Measurements from ENCODE around the gene PLXNC1.

The PLXNC1 gene

GRCh38 chr12:94121886-94122285 is 26.5 kb upstream of the PLXNC1 start:
- TF ChIP-seq GATA3 (IDR thresholded peaks at IDR 0.05; ENCODE audit: low read depth, low read length): no peak
- TF ChIP-seq GATA2 (IDR thresholded peaks at IDR 0.05; ENCODE audit: low read depth, low read length): no peak

- TF ChIP-seq GATA3 (IDR thresholded peaks at IDR 0.05; ENCODE audit: low read depth, low read length): no peak
- TF ChIP-seq GATA2 (IDR thresholded peaks at IDR 0.05; ENCODE audit: low read depth, low read length): no peak
Measured at GRCh38 chr12:94122591-94122990, 25.8 kb upstream of the PLXNC1 start.

DNA sequence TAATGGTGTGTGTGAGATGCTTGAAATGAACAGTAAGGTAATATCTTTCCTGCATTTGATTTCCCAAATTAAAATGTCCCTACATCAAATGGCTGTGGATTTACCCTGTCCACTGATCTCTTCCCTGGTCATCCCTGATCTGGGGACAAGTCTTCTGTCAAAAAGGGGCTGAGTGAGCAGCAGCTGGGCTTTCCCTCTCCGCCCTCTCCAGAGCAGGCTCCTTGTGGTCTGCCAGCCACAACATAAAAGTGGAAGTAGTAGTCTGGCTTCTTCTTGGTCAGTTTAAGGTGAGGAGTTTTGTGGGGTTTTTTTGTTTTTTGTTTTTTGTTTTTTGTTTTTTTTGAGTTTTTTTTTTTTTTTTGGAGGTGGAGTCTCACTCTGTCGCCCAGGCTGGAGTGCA is 25.2 kb upstream of the PLXNC1 start:
- TF ChIP-seq GATA3 (IDR thresholded peaks at IDR 0.05; ENCODE audit: low read depth, low read length): no peak
- TF ChIP-seq GATA2 (IDR thresholded peaks at IDR 0.05; ENCODE audit: low read depth, low read length): no peak

DNA sequence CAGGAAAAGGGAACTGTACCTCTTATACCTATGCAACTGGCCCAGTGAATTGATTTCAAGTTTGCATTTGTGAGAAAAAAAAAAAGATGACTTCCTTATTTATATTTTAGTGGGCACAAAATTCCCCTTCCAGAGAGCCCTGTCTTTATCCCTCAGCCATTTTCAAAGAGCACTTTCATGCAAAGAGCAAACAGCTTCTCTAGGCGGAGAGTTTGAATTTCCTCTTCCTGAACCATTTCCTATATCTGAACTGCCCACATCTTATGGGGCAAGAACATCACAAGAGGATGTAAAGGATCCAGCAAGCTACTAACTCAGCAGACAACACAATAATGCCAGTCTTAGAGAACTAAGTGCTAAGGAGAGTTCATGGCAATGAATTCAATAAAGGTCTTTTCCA is 22.3 kb upstream of the PLXNC1 start:
- TF ChIP-seq GATA3 (IDR thresholded peaks at IDR 0.05; ENCODE audit: low read depth, low read length): no peak
- TF ChIP-seq GATA2 (IDR thresholded peaks at IDR 0.05; ENCODE audit: low read depth, low read length): no peak

- no peak for TF ChIP-seq GATA2 (IDR thresholded peaks at IDR 0.05; ENCODE audit: low read depth, low read length)
- no peak for TF ChIP-seq GATA3 (IDR thresholded peaks at IDR 0.05; ENCODE audit: low read depth, low read length)
Measured at GRCh38 chr12:94127239-94128131, 20.9 kb upstream of the PLXNC1 start.

GRCh38 chr12:94128280-94128679 is 20.1 kb upstream of the PLXNC1 start:
- TF ChIP-seq GATA3 (IDR thresholded peaks at IDR 0.05; ENCODE audit: low read depth, low read length) (no peak), GATA2 (IDR thresholded peaks at IDR 0.05; ENCODE audit: low read depth, low read length) (no peak)

DNA sequence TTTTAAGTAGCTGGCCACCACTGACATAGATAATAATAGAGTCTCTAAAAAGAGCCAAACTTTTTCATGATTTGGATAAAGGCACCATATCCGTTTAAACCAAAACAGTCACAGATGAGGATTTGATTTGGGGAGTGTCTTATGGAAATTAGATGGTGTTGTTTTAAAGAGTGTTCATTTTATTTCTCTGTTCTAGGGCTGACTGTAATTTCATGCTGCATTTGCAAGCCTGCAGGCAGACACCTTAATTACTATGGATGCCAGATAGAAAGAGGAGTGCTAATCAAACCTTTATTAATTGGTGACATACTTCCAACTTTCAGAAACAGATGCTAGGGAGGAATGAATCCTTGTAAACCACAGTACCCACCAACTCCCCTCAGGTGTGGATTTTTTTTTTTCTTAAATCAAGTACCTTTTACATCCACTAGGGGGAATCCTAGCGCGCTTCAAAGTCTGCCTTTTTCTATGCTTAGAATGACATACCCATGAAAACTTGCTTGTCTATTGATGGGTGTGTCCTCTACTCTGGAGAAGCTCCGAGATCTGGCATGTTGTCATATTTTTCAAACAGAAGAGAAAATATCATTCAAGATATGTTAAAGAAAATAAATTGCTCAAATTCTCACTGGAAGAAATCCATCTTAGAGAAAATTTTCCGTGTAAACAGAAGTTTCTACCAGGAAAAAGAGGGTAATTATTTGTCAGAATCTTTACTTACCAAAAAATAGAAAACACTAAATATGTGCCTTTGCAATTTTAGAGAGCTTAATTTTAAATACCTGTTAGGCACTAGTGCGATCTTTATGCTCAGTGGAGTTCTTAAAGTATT is 14.2 kb upstream of the PLXNC1 start:
- TF ChIP-seq GATA2 (IDR thresholded peaks at IDR 0.05; ENCODE audit: low read depth, low read length) (no peak), GATA3 (IDR thresholded peaks at IDR 0.05; ENCODE audit: low read depth, low read length) (no peak)

DNA sequence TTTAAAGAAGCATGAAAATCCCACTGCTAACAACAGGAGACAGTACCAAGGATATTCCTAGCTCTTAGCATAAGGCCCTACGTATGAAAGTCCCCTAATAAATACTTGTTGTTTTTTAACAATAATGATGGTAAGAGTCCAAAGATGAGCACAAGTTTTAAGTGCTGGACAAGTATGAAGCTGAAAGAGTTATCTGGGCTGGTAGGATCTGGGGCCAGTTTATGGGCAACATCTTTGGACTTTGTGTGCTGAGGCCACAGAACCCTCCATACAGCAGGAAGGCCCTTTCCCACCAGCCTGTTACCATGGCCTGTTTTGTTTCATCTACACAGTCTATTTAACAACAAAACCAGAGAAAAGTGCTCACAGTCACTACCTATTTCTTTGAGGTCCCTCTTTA is 12.5 kb upstream of the PLXNC1 start:
- TF ChIP-seq GATA3 (IDR thresholded peaks at IDR 0.05; ENCODE audit: low read depth, low read length) (no peak), GATA2 (IDR thresholded peaks at IDR 0.05; ENCODE audit: low read depth, low read length) (no peak)

DNA sequence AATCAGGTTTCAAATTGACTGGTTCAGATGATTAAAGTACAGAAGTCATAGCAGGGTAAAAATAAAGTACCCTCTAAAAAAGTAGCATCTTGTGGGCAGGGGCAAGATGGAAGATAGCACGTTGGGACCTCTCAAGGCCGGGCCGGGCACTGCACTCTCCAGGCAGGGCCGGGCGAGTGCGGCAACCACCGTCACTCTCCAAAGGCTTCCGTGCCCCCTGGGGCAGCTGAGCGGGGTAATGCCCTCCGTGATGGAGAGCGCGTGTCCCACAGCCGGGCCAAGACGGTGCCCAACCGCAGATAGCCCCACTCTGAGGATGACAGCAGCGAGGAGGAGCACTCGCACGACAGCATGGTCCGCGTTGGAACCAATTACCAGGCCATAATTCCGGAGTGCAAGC is 8.6 kb upstream of the PLXNC1 start:
- no peak for TF ChIP-seq GATA3 (IDR thresholded peaks at IDR 0.05; ENCODE audit: low read depth, low read length)

DNA sequence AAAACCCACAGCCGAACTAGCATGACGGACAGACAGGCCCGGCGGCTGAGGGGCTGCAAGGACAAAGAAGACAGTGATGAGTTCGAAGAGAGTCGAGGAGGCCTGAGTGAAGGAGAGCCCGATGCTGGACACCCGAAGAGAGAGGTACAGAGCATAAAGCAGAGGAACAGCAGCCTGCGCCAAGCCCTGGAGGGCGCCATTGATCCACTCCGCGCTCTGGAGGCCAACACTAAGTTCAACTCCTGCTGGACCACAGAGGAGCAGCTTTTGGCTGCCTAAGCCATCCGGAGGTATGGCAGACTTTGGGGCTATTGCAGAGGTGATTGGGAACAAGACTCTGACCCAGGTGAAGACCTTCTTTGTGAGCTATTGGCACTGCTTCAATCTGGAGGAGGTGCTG is 7.8 kb upstream of the PLXNC1 start:
- no peak for TF ChIP-seq GATA3 (IDR thresholded peaks at IDR 0.05; ENCODE audit: low read depth, low read length)
- TF ChIP-seq GATA2 (IDR thresholded peaks at IDR 0.05; ENCODE audit: low read depth, low read length): no peak

GRCh38 chr12:94141004-94141764 is 7.2 kb upstream of the PLXNC1 start:
- TF ChIP-seq GATA3 (IDR thresholded peaks at IDR 0.05; ENCODE audit: low read depth, low read length): no peak
- no peak for TF ChIP-seq GATA2 (IDR thresholded peaks at IDR 0.05; ENCODE audit: low read depth, low read length)

DNA sequence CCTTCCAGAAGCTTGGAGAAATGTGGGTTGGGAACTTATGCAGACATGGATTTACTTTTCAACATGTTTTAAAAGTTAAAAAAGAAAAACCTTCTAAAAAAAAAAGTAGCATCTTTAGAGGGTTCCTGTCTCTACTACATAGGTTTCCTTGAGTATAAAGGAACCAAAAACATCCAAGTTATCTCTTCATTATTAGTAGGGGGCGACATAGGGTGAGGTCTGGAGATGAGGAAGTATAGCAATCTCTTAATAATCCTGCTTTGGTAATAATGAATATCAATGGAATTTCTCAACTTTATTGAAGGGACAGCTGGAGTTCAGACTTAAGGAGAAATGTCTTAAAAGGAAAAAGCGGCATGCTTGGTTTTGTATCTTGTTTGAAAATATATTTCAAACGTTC is 6.5 kb upstream of the PLXNC1 start:
- TF ChIP-seq GATA3 (IDR thresholded peaks at IDR 0.05; ENCODE audit: low read depth, low read length) (no peak), GATA2 (IDR thresholded peaks at IDR 0.05; ENCODE audit: low read depth, low read length) (no peak)

- no peak for TF ChIP-seq GATA3 (IDR thresholded peaks at IDR 0.05; ENCODE audit: low read depth, low read length)
Measured at GRCh38 chr12:94143438-94143837, 4.9 kb upstream of the PLXNC1 start.

DNA sequence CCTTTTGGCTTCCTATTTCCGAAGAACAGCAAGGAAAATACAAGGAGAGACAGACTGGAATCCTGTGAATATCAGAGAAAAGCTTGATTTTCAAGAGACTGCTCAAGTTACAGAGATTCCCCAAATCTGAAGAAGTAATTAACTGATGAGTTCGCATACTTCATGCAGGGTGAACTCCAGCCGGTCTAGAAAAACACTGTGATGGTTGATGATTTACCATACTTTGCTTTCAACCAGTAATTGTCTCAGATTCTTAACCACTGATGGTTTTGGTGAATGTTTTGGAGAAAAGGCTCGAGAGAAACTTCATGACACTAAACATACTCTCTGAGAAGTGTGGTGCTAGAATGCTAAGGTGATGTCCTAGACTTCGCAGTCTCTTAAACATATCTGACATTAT is 4.4 kb upstream of the PLXNC1 start:
- TF ChIP-seq GATA2 (IDR thresholded peaks at IDR 0.05; ENCODE audit: low read depth, low read length): no peak
- no peak for TF ChIP-seq GATA3 (IDR thresholded peaks at IDR 0.05; ENCODE audit: low read depth, low read length)
